K562 (cell line): ENCODE results near the gene SPECC1L.
A peak's percentile ranks its signal among the peaks of the same experiment; 100 is the strongest.

ENCODE experiments used
- ARHGAP35 ChIP-seq: fragments of 450-650 bp; IDR thresholded peaks from 2 replicates; pipeline ENCODE4 v1.6.1; 2018; ENCODE audit not compliant: partially characterized antibody
- CTCF ChIP-seq, 3 experiments: IDR thresholded peaks in 2 of 3; conservative IDR thresholded peaks in 1 of 3; 2 replicates each; pipeline ENCODE4 v1.5.1; 2011 to 2012; ENCODE audit warnings: low read length in 3 of 3, mild to moderate bottlenecking in 3 of 3, control low read depth in 2 of 3, improper control_type of control experiment in 1 of 3, inconsistent platforms in 1 of 3, low read depth in 1 of 3, mixed read lengths in 1 of 3, moderate library complexity in 1 of 3; ENCODE audit not compliant: insufficient read depth in 2 of 3
- HMGXB4 ChIP-seq: sonication (generic); formaldehyde crosslinking; IDR thresholded peaks from 2 replicates; pipeline ENCODE4 v1.8.1; 2023; ENCODE audit warnings: mild to moderate bottlenecking, missing genetic modification reagents
- JUNB ChIP-seq: fragments of 450-650 bp; formaldehyde crosslinking; conservative IDR thresholded peaks from 2 replicates; pipeline ENCODE4 v1.4.0; 2020; ENCODE audit warnings: mild to moderate bottlenecking
- MAX ChIP-seq: sonication (generic); formaldehyde crosslinking; IDR thresholded peaks from 2 replicates; pipeline ENCODE4 v1.9.0; 2022; ENCODE audit warnings: mild to moderate bottlenecking, missing genetic modification reagents
- NRF1 ChIP-seq, 2 experiments: fragments of 450-650 bp; IDR thresholded peaks in 1 of 2; conservative IDR thresholded peaks in 1 of 2; 2 replicates each; pipeline ENCODE4 v1.6.1; 2014; ENCODE audit warnings: mild to moderate bottlenecking in 2 of 2
- POLR2A ChIP-seq: fragments of 450-650 bp; conservative IDR thresholded peaks from 2 replicates; pipeline ENCODE4 v1.6.1; 2016
- SMARCA5 ChIP-seq: fragments of 450-650 bp; IDR thresholded peaks from 2 replicates; pipeline ENCODE4 v1.6.1; 2016
- TAF1 ChIP-seq: IDR thresholded peaks from 2 replicates; pipeline ENCODE4 v1.6.1; 2011; ENCODE audit warnings: mild to moderate bottlenecking, low read length, moderate library complexity; ENCODE audit not compliant: insufficient read depth, control insufficient read depth, severe bottlenecking; ENCODE audit errors: extremely low read depth

- TF ChIP-seq CTCF (IDR thresholded peaks at IDR 0.05 in 2 of 3, conservative IDR thresholded peaks at IDR 0.05 in 1 of 3; ENCODE audit: insufficient read depth in 2 of 3, low read depth in 1 of 3, low read length in 3 of 3) (no peak), HMGXB4 (CRISPR knock-in tag) (no peak), SMARCA5 (no peak), POLR2A (no peak), ARHGAP35 (no peak), JUNB (no peak), NRF1 (conservative IDR thresholded peaks at IDR 0.05 in 1 of 2, IDR thresholded peaks at IDR 0.05 in 1 of 2) (peak in 1 of 2 experiments; percentile 16; a peak in 2 of 4 replicates), MAX (CRISPR knock-in tag) (no peak), TAF1 (no peak)
These were observed 153.6 kb downstream of the SPECC1L start for GRCh38 chr22:24424001-24424900.
